Kidney epithelial cell (primary cell): Measurements from ENCODE around the gene CHN1. TPM values are rescaled to one million over a fixed set of nuclear protein-coding genes. Genes with fewer than 3 reads are reported as not detected.
A peak's percentile ranks its signal among the peaks of the same experiment; 100 is the strongest.

Experiments used
- DNase-seq: peaks from one replicate; pipeline ENCODE4 v3.0.0-alpha.2; 2010; ENCODE audit warnings: low read depth
- H3K27me3 ChIP-seq: 2 replicates; pipeline ENCODE4 v1.6.0; 2011; ENCODE audit warnings: low read length; ENCODE audit not compliant: control insufficient read depth, insufficient read depth
- H3K36me3 ChIP-seq: 2 replicates; pipeline ENCODE4 v1.5.1; 2011; ENCODE audit warnings: low read length; ENCODE audit not compliant: control insufficient read depth, insufficient read depth
- H3K4me3 ChIP-seq: 2 replicates; pipeline ENCODE4 v1.5.1; 2011; ENCODE audit warnings: low read depth, mild to moderate bottlenecking, control low read depth, low read length
- total RNA-seq: library from RNA; depleted of rRNA; stranded (reverse); fragments of >200 nt; gene quantifications from 2 replicates; pipeline ENCODE4 v1.2.3, GENCODE V29; 2015
- TF ChIP-seq, protein P1 (sequence below): IDR thresholded peaks from 2 replicates; pipeline ENCODE4 v1.5.1; 2011; ENCODE audit warnings: mild to moderate bottlenecking, moderate library complexity, low read length, control low read depth, inconsistent platforms; ENCODE audit not compliant: insufficient read depth, poor library complexity, severe bottlenecking

CHN1 gene
- total RNA-seq, 1 donor from 2014 or later: 19.3 TPM

DNA sequence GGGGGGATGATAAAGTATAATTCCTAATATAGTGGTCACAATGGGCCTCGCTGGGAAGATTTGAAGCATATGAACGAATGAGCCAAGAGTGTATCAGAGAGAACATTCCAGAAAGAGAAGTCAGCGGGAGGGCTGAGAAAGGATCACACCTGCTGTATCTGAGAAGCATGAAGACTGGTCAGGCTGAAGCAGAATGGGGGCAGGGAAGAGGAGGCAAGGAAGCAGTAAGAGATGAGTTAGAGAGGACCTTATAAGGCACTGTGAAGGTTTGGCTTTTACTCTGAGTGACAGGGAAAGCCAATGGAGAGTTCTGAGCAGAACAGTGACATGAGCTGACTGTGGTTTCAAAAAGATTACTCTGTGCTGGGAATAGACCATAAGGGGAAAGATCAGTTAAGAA is 73.5 kb downstream of the CHN1 start:
- Histone ChIP-seq H3K27me3 (no peaks in the 10 kb centered on the region), H3K36me3 (no peaks in the 10 kb centered on the region), H3K4me3 (no peak overlapping the region)
- TF ChIP-seq, protein P1, sequence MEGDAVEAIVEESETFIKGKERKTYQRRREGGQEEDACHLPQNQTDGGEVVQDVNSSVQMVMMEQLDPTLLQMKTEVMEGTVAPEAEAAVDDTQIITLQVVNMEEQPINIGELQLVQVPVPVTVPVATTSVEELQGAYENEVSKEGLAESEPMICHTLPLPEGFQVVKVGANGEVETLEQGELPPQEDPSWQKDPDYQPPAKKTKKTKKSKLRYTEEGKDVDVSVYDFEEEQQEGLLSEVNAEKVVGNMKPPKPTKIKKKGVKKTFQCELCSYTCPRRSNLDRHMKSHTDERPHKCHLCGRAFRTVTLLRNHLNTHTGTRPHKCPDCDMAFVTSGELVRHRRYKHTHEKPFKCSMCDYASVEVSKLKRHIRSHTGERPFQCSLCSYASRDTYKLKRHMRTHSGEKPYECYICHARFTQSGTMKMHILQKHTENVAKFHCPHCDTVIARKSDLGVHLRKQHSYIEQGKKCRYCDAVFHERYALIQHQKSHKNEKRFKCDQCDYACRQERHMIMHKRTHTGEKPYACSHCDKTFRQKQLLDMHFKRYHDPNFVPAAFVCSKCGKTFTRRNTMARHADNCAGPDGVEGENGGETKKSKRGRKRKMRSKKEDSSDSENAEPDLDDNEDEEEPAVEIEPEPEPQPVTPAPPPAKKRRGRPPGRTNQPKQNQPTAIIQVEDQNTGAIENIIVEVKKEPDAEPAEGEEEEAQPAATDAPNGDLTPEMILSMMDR: no peak
- peak; percentile 52 for DNase-seq

DNA sequence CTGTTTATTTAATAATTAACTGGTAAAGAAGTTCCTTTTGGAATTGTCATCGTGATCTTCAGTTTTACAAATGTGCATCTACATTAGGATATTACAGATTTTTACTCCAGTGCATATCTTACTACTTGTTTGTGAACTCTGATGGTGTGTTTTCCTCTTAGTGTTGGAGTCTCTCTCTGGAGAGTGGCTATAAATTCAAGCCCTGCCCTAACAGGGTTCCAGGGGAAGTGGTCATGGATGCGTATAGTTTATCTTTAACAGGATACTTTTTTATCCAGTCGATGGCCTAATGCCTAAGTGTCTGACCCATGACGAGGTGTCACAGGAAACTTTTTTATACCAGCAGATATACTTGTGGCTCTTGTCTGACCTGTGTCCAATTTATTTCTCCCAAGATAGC is 75.4 kb downstream of the CHN1 start:
- Histone ChIP-seq H3K36me3 (no peaks in the 10 kb centered on the region), H3K27me3 (no peaks in the 10 kb centered on the region), H3K4me3 (no peak overlapping the region)
- TF ChIP-seq, protein P1: no peak
- DNase-seq: no peak

DNA sequence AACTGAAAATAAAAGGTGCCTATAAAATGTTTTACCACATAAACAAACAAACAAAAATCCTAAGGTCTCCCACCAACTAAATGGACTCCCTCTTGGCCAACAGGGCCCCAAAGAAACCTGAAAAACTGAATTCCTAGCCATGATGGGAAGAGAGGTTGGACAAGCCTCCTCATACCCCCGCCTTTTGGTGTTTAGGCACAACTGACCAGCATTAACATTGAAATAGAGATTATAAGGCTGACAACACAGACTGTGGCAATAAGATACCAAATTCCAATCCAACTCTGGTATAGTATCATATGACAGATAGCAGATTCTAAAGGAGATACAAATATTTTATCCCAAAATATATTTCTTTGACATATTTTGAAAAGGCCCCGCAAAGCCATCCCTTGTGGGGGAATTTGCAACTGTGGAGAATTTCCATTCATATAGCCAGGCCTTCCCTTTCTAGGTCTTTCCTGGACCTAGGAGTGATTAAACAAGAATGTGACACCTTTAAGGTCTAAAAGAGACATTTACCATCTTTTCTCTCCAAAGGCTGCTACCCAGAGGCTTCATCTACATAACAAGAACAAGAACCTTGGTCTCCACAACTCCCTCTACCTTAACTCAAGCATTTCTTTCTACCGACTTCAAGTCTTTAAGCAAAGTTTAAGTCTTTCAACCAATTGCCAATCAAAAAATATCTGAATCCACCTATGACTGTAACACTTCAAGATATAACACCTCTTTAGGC is 80.0 kb downstream of the CHN1 start:
- Histone ChIP-seq H3K27me3 (no peaks in the 10 kb centered on the region), H3K4me3 (no peak overlapping the region), H3K36me3 (no peaks in the 10 kb centered on the region)
- TF ChIP-seq, protein P1: no peak
- no peak for DNase-seq

DNA sequence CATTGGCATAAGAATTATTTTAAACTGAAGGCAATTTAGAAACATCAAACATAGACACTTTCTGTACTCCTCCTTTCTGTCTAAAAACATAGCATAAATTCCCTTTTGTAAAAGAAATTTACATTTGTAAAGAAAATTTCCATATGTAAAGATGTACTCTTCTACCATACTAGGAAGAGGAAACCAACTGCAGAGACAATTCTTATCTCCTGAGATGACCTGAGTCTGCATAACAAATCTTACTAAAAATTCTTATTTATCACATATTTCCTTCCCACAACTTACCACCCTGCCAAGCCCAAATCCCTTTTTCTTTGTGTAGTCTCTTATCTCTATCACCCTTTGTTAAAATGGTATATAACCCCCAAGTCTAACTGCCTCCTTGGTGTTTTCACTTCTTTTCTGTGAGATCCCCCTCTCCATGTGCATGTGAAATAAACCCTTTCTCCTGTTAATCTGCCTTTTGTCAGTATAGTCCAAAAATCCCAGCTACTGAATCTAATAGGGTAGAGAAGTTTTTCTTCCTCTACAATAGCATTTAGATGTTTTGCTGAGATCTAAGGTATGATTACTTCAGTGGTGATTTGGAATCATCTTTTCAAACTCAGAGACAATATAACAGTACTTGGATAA is 81.0 kb downstream of the CHN1 start:
- no peak overlapping the region for H3K4me3 ChIP-seq
- TF ChIP-seq, protein P1: no peak
- DNase-seq: no peak
- no peaks in the 10 kb centered on the region for H3K27me3 ChIP-seq
- no peaks in the 10 kb centered on the region for H3K36me3 ChIP-seq

DNA sequence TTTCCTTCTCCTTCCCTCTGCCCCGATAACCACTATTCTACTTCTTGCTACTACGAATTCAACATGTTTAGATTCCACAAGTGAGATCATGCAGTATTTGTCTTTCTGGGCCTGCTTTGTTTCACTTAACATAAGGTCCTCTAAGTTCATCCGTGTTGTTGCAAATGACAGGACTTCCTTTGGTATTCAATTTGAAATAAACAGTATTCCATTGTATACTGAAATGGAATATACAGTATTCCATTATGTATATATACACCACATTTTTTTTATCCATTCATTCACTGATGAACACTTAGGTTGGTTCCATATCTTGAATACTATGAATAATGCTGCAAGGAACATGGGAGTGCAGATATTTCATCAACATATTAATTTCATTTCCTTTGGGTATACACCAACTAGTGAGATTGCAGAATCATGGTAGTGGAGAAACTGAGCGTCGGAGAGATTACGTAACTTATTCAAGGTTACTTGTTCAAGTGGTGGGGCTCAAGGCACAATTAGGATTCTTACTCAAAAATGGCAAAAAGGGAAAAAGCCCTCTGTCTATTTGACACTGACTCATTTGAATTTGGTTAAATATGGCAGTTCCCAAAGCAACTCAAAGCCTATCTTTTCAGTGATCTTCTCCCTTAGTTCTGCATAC is 85.1 kb downstream of the CHN1 start:
- Histone ChIP-seq H3K27me3 (no peaks in the 10 kb centered on the region), H3K4me3 (no peak overlapping the region), H3K36me3 (no peaks in the 10 kb centered on the region)
- DNase-seq: no peak
- TF ChIP-seq, protein P1: no peak
